ENCODE data around the gene GRIA3.

GRCh38 chrX:123476611-123477219 lies 292.6 kb downstream of the GRIA3 start:
- TF ChIP-seq ZNF670 (tag by site-specific recombination; IDR thresholded peaks at IDR 0.05; ENCODE audit: low read depth) (no peak), ZBTB1 (tag by site-specific recombination; IDR thresholded peaks at IDR 0.05) (no peak), CTCF (tag by site-specific recombination; IDR thresholded peaks at IDR 0.05) (no peak; the same call in 1 of the 2 replicates), ZNF433 (tag by site-specific recombination; IDR thresholded peaks at IDR 0.05; ENCODE audit: low read depth) (no peak)
